Measurements from ENCODE around the gene OR9Q1. TPM values are rescaled to one million over a fixed set of nuclear protein-coding genes. Genes with fewer than 3 reads are reported as not detected.

OR9Q1 gene
- total and polyA plus RNA-seq, 2 experiments from 2014 or later = not detected

GRCh38 chr11:58034471-58034870, 10.8 kb downstream of the OR9Q1 start (continued):
- TF ChIP-seq, protein P1, sequence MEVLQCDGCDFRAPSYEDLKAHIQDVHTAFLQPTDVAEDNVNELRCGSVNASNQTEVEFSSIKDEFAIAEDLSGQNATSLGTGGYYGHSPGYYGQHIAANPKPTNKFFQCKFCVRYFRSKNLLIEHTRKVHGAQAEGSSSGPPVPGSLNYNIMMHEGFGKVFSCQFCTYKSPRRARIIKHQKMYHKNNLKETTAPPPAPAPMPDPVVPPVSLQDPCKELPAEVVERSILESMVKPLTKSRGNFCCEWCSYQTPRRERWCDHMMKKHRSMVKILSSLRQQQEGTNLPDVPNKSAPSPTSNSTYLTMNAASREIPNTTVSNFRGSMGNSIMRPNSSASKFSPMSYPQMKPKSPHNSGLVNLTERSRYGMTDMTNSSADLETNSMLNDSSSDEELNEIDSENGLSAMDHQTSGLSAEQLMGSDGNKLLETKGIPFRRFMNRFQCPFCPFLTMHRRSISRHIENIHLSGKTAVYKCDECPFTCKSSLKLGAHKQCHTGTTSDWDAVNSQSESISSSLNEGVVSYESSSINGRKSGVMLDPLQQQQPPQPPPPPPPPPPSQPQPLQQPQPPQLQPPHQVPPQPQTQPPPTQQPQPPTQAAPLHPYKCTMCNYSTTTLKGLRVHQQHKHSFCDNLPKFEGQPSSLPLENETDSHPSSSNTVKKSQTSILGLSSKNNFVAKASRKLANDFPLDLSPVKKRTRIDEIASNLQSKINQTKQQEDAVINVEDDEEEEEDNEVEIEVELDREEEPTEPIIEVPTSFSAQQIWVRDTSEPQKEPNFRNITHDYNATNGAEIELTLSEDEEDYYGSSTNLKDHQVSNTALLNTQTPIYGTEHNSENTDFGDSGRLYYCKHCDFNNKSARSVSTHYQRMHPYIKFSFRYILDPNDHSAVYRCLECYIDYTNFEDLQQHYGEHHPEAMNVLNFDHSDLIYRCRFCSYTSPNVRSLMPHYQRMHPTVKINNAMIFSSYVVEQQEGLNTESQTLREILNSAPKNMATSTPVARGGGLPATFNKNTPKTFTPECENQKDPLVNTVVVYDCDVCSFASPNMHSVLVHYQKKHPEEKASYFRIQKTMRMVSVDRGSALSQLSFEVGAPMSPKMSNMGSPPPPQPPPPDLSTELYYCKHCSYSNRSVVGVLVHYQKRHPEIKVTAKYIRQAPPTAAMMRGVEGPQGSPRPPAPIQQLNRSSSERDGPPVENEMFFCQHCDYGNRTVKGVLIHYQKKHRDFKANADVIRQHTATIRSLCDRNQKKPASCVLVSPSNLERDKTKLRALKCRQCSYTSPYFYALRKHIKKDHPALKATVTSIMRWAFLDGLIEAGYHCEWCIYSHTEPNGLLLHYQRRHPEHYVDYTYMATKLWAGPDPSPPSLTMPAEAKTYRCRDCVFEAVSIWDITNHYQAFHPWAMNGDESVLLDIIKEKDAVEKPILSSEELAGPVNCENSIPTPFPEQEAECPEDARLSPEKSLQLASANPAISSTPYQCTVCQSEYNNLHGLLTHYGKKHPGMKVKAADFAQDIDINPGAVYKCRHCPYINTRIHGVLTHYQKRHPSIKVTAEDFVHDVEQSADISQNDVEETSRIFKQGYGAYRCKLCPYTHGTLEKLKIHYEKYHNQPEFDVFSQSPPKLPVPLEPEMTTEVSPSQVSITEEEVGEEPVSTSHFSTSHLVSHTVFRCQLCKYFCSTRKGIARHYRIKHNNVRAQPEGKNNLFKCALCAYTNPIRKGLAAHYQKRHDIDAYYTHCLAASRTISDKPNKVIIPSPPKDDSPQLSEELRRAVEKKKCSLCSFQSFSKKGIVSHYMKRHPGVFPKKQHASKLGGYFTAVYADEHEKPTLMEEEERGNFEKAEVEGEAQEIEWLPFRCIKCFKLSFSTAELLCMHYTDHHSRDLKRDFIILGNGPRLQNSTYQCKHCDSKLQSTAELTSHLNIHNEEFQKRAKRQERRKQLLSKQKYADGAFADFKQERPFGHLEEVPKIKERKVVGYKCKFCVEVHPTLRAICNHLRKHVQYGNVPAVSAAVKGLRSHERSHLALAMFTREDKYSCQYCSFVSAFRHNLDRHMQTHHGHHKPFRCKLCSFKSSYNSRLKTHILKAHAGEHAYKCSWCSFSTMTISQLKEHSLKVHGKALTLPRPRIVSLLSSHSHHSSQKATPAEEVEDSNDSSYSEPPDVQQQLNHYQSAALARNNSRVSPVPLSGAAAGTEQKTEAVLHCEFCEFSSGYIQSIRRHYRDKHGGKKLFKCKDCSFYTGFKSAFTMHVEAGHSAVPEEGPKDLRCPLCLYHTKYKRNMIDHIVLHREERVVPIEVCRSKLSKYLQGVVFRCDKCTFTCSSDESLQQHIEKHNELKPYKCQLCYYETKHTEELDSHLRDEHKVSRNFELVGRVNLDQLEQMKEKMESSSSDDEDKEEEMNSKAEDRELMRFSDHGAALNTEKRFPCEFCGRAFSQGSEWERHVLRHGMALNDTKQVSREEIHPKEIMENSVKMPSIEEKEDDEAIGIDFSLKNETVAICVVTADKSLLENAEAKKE (CRISPR knock-in tag; IDR thresholded peaks at IDR 0.05) = no peak
- TF ChIP-seq ETS1 (IDR thresholded peaks at IDR 0.05) (no peak), REST (IDR thresholded peaks at IDR 0.05; ENCODE audit: unreplicated experiment) (no peak), JUNB (IDR thresholded peaks at IDR 0.05; ENCODE audit: unreplicated experiment) (no peak), EZH2 (IDR thresholded peaks at IDR 0.05; ENCODE audit: low read depth, unreplicated experiment) (no peak), EZH2phosphoT487 (IDR thresholded peaks at IDR 0.05; ENCODE audit: unreplicated experiment) (no peak), ZNF331 (CRISPR knock-in tag; IDR thresholded peaks at IDR 0.05; ENCODE audit: low read depth) (no peak)

Measured in GM23338 (cell line).